ENCODE data around the gene FAM89A. TPM values are rescaled to one million over a fixed set of nuclear protein-coding genes. Genes with fewer than 3 reads are reported as not detected.

Gene FAM89A
- total and polyA plus RNA-seq, 9 of the 15 experiments (the other 6 are each of a cell fraction or from before 2014, with no cell fraction given) = 8.7 to 66.2 (median 43.3) TPM

GRCh38 chr1:230978491-230979388, 61.3 kb downstream of the FAM89A start, which contains the start of the genes ARV1 and TTC13 (continued):
- TF ChIP-seq HOMEZ (CRISPR knock-in tag; IDR thresholded peaks at IDR 0.05) (no peak), PYGO2 (tag; IDR thresholded peaks at IDR 0.05) (no peak), MTF1 (CRISPR knock-in tag; IDR thresholded peaks at IDR 0.05; ENCODE audit: borderline replicate concordance) (no peak), GABPB2 (CRISPR knock-in tag; conservative IDR thresholded peaks at IDR 0.05) (peak; percentile 44; the same call in 1 of the 2 replicates), PPARD (CRISPR knock-in tag; IDR thresholded peaks at IDR 0.05) (no peak), ZNF253 (CRISPR knock-in tag; conservative IDR thresholded peaks at IDR 0.05) (no peak), MEIS2 (IDR thresholded peaks at IDR 0.05; ENCODE audit: partially characterized antibody) (peak; percentile 84), AFF1 (IDR thresholded peaks at IDR 0.05; ENCODE audit: low read depth in 1 of 2, partially characterized antibody in 2 of 2) (peak; percentile 88 to 99), ZNF212 (CRISPR knock-in tag; IDR thresholded peaks at IDR 0.05) (no peak), POLR3G (IDR thresholded peaks at IDR 0.05; ENCODE audit: extremely low read depth, insufficient read length, insufficient replicate concordance) (no peak), ATF2 (CRISPR knock-in tag; IDR thresholded peaks at IDR 0.05) (no peak), NFE2L1 (tag; IDR thresholded peaks at IDR 0.05; ENCODE audit: borderline replicate concordance, low read depth) (no peak), UBTF (IDR thresholded peaks at IDR 0.05; ENCODE audit: borderline replicate concordance in 1 of 2, low read depth in 2 of 2, low read length in 2 of 2) (peak; percentile 52 to 82), JUND (IDR thresholded peaks at IDR 0.05; ENCODE audit: borderline replicate concordance, low read depth, low read length) (peak; percentile 68), JUND (tag; IDR thresholded peaks at IDR 0.05; ENCODE audit: borderline replicate concordance, low read depth, low read length) (peak; percentile 67; the same call in 1 of the 3 replicates)

Measured in K562 (cell line).